B cell (primary cell): Measurements from ENCODE around the gene SEMA4D. TPM values are rescaled to one million over a fixed set of nuclear protein-coding genes. Genes with fewer than 3 reads are reported as not detected.

Source experiments
- ATAC-seq: fragments of 200-7000 bp; cut with Tn5 transposase; one replicate; pipeline ENCODE4 v1.10.0; 2021; ENCODE audit warnings: low read depth, mild to moderate bottlenecking, moderate number of reproducible peaks, moderate library complexity
- CTCF ChIA-PET: fragments of 350-600 bp; sonication (Branson Sonifier 250); formaldehyde crosslinking; loops from one replicate; lab custom pipeline; 2021; ENCODE audit warnings: antibody characterized with exemption, inconsistent platforms; lab: Charles Lee
- POLR2A ChIA-PET: fragments of 350-600 bp; sonication (Branson Sonifier 250); formaldehyde crosslinking; loops from one replicate; lab custom pipeline; 2021; ENCODE audit warnings: antibody characterized with exemption; lab: Charles Lee
- DNase-seq: peaks from one replicate; pipeline ENCODE4 v3.0.0; 2013
- H2AFZ ChIP-seq: 2 replicates; pipeline ENCODE4 v1.6.1; 2012; ENCODE audit warnings: mild to moderate bottlenecking, low read depth, low read length; ENCODE audit not compliant: insufficient read depth, poor library complexity, severe bottlenecking
- H3K27ac ChIP-seq, 2 donors: 1 replicate in 1 of 2; 2 replicates in 1 of 2; pipeline ENCODE4 v1.5.1; 2012 to 2013; ENCODE audit warnings: low read length in 2 of 2, mild to moderate bottlenecking in 2 of 2, moderate library complexity in 1 of 2
- H3K27me3 ChIP-seq, 4 experiments: fragments of 200-600 bp in 1 of 4; sonication (generic) in 1 of 4; replicated peaks in 1 of 4; 1 replicate in 2 of 4; 2 replicates in 2 of 4; pipeline versions ENCODE4 v1.6.1 to v1.7.0; 2013 to 2016; ENCODE audit warnings: low read length in 3 of 4, mild to moderate bottlenecking in 2 of 4, mixed read lengths in 1 of 4, moderate library complexity in 1 of 4; ENCODE audit not compliant: insufficient read depth in 4 of 4, control insufficient read depth in 3 of 4; ENCODE audit errors: control extremely low read depth in 1 of 4
- H3K36me3 ChIP-seq, 2 experiments: replicated peaks in 1 of 2; 1 replicate in 1 of 2; 2 replicates in 1 of 2; pipeline versions ENCODE4 v1.6.1 to v1.7.1; 2013; ENCODE audit warnings: low read length in 1 of 2; ENCODE audit not compliant: insufficient read depth in 2 of 2, control insufficient read depth in 1 of 2; ENCODE audit errors: control extremely low read depth in 1 of 2, extremely low read depth in 1 of 2
- H3K4me1 ChIP-seq, 2 donors: fragments of 200-600 bp in 1 of 2; sonication (generic) in 1 of 2; 1 replicate in 1 of 2; 2 replicates in 1 of 2; pipeline versions ENCODE4 v1.5.1 to v1.6.1; 2013 to 2017; ENCODE audit warnings: low read length in 2 of 2; ENCODE audit not compliant: control insufficient read depth in 2 of 2, insufficient read depth in 2 of 2
- H3K4me2 ChIP-seq: replicated peaks from 2 replicates; pipeline ENCODE3; 2012; ENCODE audit warnings: mild to moderate bottlenecking, low read depth, low read length; ENCODE audit not compliant: poor library complexity, severe bottlenecking
- H3K4me3 ChIP-seq, 5 experiments: fragments of 200-600 bp in 1 of 5; sonication (generic) in 1 of 5; 1 replicate in 3 of 5; 2 replicates in 2 of 5; pipeline versions ENCODE4 v1.5.1 to v1.7.0; 2011 to 2016; ENCODE audit warnings: low read length in 4 of 5, mild to moderate bottlenecking in 4 of 5, low read depth in 2 of 5, control low read depth in 1 of 5, moderate library complexity in 1 of 5; ENCODE audit not compliant: insufficient read depth in 1 of 5; ENCODE audit errors: control extremely low read depth in 1 of 5, extremely low read depth in 1 of 5
- H3K79me2 ChIP-seq: fragments of 200-600 bp; sonication (generic); one replicate; pipeline ENCODE4 v1.6.0; 2016; ENCODE audit warnings: low read length; ENCODE audit not compliant: control insufficient read depth, insufficient read depth
- H3K9ac ChIP-seq: fragments of 200-600 bp; sonication (generic); 2 replicates; pipeline ENCODE4 v1.6.1; 2017; ENCODE audit warnings: mild to moderate bottlenecking, low read length, moderate library complexity
- H3K9me3 ChIP-seq, 3 donors: one replicate each; pipeline versions ENCODE4 v1.6.1 to v1.7.1; 2013; ENCODE audit warnings: low read length in 2 of 3; ENCODE audit not compliant: control insufficient read depth in 2 of 3, insufficient read depth in 1 of 3; ENCODE audit errors: control extremely low read depth in 1 of 3
- H4K20me1 ChIP-seq: 2 replicates; pipeline ENCODE4 v1.6.0; 2012; ENCODE audit warnings: mild to moderate bottlenecking, low read length; ENCODE audit not compliant: insufficient read depth, control insufficient read depth, poor library complexity, severe bottlenecking
- H3K27ac Mint-ChIP-seq: one replicate; pipeline ENCODE4 v1.8.0; 2021; ENCODE audit warnings: mixed read lengths
- H3K27me3 Mint-ChIP-seq: one replicate; pipeline ENCODE4 v1.8.0; 2021; ENCODE audit warnings: mixed read lengths
- H3K4me1 Mint-ChIP-seq: one replicate; pipeline ENCODE4 v1.8.0; 2021; ENCODE audit warnings: mixed read lengths
- H3K4me3 Mint-ChIP-seq: one replicate; pipeline ENCODE4 v1.8.0; 2021; ENCODE audit warnings: mixed read lengths
- H3K9me3 Mint-ChIP-seq: one replicate; pipeline ENCODE4 v1.8.0; 2022; ENCODE audit warnings: mixed read lengths; ENCODE audit not compliant: insufficient read depth
- EZH2 ChIP-seq: IDR thresholded peaks from 2 replicates; pipeline ENCODE4 v1.6.1; 2012; ENCODE audit warnings: borderline replicate concordance, low read depth, mild to moderate bottlenecking, moderate library complexity, low read length; ENCODE audit not compliant: insufficient read depth, poor library complexity, severe bottlenecking
- WGBS: methylation state at CpG from one replicate; pipeline ENCODE4 v1.1.5; 2013; ENCODE audit warnings: missing lambda C conversion rate; ENCODE audit not compliant: insufficient coverage; 5-methylcytosine and 5-hydroxymethylcytosine counted together
- intact Hi-C: fragments of 100-400 bp; cut with micrococcal nuclease; formaldehyde crosslinking; loops from one replicate; pipeline ENCODE4 v1.10.0; 2022
- polyA plus RNA-seq: library from polyadenylated mRNA; depleted of rRNA; stranded (reverse); fragments of >200 nt; gene quantifications from 2 replicates; pipeline ENCODE4 v1.2.3, GENCODE V29; 2012
- total RNA-seq, 2 donors: library from RNA; stranded (reverse); fragments of 120-200 nt in 1 of 2; gene quantifications; 1 replicate in 1 of 2; 2 replicates in 1 of 2; pipeline versions ENCODE4 v1.2.3 to v1.2.4, GENCODE V29; 2013 to 2022
- TF ChIP-seq, protein P1 (sequence below): fragments of 200-600 bp; IDR thresholded peaks from one replicate; pipeline ENCODE4 v1.8.0; 2022; ENCODE audit warnings: antibody characterized with exemption, mild to moderate bottlenecking

Gene SEMA4D
- total and polyA plus RNA-seq, 2 donors (not counting 1 experiment from before 2014, with no cell fraction given) = 53.6 to 231 TPM

DNA sequence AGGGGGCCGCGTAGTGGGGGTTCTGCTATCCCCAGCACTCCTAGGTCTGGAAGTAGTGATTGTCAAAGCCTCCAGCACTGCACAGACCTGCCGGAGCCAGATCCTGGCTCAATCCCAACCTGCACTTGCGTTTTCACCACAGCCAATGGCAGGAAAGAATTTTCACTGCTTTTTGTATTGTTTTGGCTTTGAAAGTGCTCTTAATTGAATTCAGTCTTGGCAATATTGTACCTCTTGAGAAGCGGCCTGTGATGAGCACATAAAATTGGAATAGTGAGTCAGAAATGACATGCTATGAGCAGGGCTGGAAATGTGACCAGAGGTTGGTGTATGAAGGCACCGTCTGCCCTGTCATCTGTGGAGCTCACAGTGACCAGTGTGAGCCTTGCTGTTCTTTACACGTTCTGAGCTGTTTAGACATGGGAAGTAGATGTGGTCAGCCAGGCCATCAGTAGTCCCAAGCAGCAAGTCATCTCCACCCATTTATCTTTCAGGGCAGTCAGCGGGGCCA, 138.1 kb downstream of the SEMA4D start:
- 94% methylated on average over 7 of the region's 8 CpGs for WGBS
- H3K9ac ChIP-seq = no peak overlapping the region
- H3K27ac ChIP-seq = no peak overlapping the region
- Mint-ChIP-seq H3K9me3 (no peaks in the 10 kb centered on the region), H3K27ac (no peak overlapping the region), H3K4me1 (no peaks in the 10 kb centered on the region), H3K4me3 (no peak overlapping the region), H3K27me3 (no peaks in the 10 kb centered on the region)
- H3K4me3 ChIP-seq = no peak overlapping the region
- no peaks in the 10 kb centered on the region for H3K27me3 ChIP-seq
- CTCF ChIA-PET = interaction anchor here (0.7 to 3.1 kb wide), 2 partner anchors 136 to 189 kb away, joined by 3 to 13 read pairs; no protein-coding TSS in a partner anchor
- TF ChIP-seq, protein P1, sequence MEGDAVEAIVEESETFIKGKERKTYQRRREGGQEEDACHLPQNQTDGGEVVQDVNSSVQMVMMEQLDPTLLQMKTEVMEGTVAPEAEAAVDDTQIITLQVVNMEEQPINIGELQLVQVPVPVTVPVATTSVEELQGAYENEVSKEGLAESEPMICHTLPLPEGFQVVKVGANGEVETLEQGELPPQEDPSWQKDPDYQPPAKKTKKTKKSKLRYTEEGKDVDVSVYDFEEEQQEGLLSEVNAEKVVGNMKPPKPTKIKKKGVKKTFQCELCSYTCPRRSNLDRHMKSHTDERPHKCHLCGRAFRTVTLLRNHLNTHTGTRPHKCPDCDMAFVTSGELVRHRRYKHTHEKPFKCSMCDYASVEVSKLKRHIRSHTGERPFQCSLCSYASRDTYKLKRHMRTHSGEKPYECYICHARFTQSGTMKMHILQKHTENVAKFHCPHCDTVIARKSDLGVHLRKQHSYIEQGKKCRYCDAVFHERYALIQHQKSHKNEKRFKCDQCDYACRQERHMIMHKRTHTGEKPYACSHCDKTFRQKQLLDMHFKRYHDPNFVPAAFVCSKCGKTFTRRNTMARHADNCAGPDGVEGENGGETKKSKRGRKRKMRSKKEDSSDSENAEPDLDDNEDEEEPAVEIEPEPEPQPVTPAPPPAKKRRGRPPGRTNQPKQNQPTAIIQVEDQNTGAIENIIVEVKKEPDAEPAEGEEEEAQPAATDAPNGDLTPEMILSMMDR = no peak
- no peak for TF ChIP-seq EZH2
- no peak overlapping the region for H2AFZ ChIP-seq
- H4K20me1 ChIP-seq = peaks cover 12% of the 10 kb centered on the region
- POLR2A ChIA-PET = no interaction called here
- H3K9me3 ChIP-seq = no peaks in the 10 kb centered on the region
- H3K36me3 ChIP-seq = peaks cover 4 to 75% of the 10 kb centered on the region in 2 experiments
- intact Hi-C loops = no loop called here
- ATAC-seq (no peak), DNase-seq (no peak)
- no peak overlapping the region for H3K4me2 ChIP-seq
- H3K79me2 ChIP-seq = no peaks in the 10 kb centered on the region
- H3K4me1 ChIP-seq = no peaks in the 10 kb centered on the region

DNA sequence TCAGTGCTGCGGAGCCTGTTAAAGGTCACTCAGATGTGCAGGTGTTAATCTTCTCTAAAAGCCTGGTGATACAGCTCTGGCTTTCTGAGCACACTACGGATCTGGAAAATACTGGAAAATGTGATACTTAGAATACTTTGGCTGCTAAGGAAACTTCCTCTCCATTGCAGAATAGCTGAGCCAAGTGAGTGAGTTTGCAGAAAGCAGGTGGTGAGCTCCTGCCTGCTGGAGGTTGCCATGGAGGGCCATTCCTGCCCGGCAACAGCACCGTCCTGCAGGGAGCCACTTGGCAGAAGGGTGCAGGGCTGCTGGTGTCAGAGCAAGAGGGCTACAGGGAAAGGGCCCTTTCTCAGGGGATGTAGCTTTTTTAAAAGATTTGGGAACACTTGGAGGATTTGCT, 138.9 kb downstream of the SEMA4D start:
- 80% methylated on average over 3 of the region's 4 CpGs for WGBS
- intact Hi-C loops = no loop called here
- Histone ChIP-seq H3K4me1 (no peaks in the 10 kb centered on the region), H3K9me3 (no peaks in the 10 kb centered on the region), H3K4me3 (no peak overlapping the region), H3K4me2 (no peak overlapping the region), H3K27ac (no peak overlapping the region), H3K36me3 (peaks cover 5 to 83% of the 10 kb centered on the region in 2 experiments), H2AFZ (no peak overlapping the region), H3K9ac (no peak overlapping the region), H3K27me3 (no peaks in the 10 kb centered on the region), H3K79me2 (peaks cover 4% of the 10 kb centered on the region), H4K20me1 (peaks cover 12% of the 10 kb centered on the region)
- POLR2A ChIA-PET = no interaction called here
- CTCF ChIA-PET = interaction anchor here (0.6 to 3.1 kb wide), 2 partner anchors 80 to 190 kb away, joined by 4 to 13 read pairs; no protein-coding TSS in a partner anchor
- Mint-ChIP-seq H3K4me3 (no peak overlapping the region), H3K9me3 (no peaks in the 10 kb centered on the region), H3K27ac (no peak overlapping the region), H3K27me3 (no peaks in the 10 kb centered on the region), H3K4me1 (no peaks in the 10 kb centered on the region)
- TF ChIP-seq, protein P1 = no peak
- no peak for TF ChIP-seq EZH2
- no peak for DNase-seq
- no peak for ATAC-seq
